Measurements from ENCODE around the gene KCNK17.

KCNK17 gene

DNA sequence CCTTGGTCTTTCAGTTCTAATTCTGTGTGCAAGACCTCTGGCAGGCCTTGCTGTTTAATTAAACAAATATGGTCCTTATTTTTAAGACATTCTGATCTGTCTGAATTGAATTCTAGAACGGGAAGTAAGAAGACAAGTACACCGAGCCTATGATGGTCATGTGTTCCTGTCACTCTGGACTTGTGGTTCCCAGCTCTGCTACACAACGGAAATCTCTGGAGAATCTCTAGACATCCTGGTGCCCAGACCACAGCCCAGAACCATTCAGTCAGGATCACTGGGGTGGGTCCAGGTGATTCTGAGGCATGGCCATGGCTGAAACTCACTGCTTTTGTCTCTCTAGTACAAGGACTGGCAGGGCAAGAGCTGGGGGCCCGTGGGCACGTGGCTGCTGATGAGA, 24.2 kb upstream of the KCNK17 start:
- in situ Hi-C loops (cut with HindIII; ENCODE audit: low sequenced_read_pairs) = no loop called here
- DNase-seq (ENCODE audit: low read depth) = no peak
- H3K4me3 ChIP-seq (ENCODE audit: low read depth, low read length) = no peak overlapping the region
- TF ChIP-seq CTCF (IDR thresholded peaks at IDR 0.05; ENCODE audit: low read depth, low read length, missing control alignments) = no peak

DNA sequence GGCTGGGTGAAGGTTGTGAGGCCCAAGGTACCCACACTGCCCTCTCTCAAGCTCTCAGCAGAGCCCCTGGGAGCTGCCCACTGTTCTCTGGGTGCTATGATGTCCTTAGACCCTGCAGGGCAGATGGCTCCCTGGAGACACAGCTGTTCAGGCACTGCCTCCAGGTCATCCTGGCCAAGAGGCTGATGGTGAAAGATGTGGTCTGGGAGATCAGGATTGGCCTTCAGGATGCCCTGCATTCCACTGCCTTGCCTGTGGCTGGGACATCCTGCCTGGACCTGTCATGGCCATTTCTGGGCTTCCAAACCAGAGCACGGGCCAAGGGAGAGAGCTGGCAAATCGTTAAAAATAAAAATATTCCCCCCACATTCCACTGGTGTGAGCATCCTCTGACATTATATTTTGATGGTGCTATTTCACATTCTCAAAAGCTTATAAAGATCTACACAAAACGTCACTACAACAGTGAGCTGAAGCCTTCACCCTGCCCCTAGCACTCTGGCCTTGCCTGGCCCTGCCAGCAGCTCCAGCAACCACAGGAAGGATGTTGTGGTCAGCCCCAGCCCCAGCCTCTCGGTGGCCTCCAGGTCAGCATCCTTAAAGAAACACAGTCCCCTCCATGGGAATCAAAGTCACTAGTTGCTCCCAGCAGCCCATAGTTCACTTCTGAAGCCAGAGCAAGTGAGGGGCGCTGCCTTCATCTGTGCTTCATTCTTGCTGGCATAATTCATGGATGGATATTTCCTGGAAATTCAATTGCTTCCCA, 21.7 kb upstream of the KCNK17 start:
- H3K4me3 ChIP-seq (ENCODE audit: low read depth, low read length) = no peak overlapping the region
- no peak for TF ChIP-seq CTCF (IDR thresholded peaks at IDR 0.05; ENCODE audit: low read depth, low read length, missing control alignments)
- in situ Hi-C loops (cut with HindIII; ENCODE audit: low sequenced_read_pairs) = no loop called here
- no peak for DNase-seq (ENCODE audit: low read depth)

DNA sequence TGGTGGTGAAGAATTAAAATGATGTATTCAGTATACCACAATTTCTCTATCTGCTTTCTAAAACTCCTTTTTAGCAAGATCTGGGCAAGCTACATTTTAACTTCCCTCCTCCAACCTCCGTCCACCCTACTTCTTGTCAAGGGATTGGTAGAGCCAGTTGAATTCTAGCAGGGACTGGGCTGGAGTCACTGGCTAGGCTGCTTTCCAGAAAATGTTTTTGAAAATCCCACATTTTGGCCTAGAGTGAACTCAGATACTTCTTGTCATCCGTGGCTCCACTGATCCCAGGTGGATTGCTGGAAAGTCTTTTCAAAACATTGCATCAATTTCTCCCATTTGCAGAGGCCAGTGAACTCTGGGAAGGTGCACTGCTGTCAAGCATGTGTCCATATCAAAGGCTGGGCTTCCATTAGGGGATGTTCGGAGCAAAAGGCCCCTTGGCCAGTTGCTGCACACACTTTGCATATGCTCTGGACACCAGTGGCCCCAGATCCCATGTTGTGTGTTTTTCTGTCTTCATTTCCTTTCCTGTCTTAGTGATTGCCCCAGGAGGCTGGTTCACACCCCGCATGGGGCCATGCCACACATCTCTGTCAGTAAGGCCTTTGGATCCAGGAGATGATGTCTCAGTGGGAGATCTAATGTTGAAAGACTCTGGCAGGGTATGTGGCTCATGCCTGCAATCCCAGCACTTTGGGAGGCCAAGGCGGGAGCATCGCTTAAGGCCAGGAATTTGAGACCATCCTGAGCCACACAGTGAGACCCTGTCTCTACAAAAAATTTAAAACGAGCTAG, 19.6 kb upstream of the KCNK17 start:
- H3K4me3 ChIP-seq (ENCODE audit: low read depth, low read length) = no peak overlapping the region
- DNase-seq (ENCODE audit: low read depth) = no peak
- no peak for TF ChIP-seq CTCF (IDR thresholded peaks at IDR 0.05; ENCODE audit: low read depth, low read length, missing control alignments)
- in situ Hi-C loops (cut with HindIII; ENCODE audit: low sequenced_read_pairs) = no loop called here

GRCh38 chr6:39330476-39330875, 16.3 kb upstream of the KCNK17 start:
- H3K4me3 ChIP-seq (ENCODE audit: low read depth, low read length) = no peak overlapping the region
- no peak for DNase-seq (ENCODE audit: low read depth)
- in situ Hi-C loops (cut with HindIII; ENCODE audit: low sequenced_read_pairs) = no loop called here
- no peak for TF ChIP-seq CTCF (IDR thresholded peaks at IDR 0.05; ENCODE audit: low read depth, low read length, missing control alignments)

DNA sequence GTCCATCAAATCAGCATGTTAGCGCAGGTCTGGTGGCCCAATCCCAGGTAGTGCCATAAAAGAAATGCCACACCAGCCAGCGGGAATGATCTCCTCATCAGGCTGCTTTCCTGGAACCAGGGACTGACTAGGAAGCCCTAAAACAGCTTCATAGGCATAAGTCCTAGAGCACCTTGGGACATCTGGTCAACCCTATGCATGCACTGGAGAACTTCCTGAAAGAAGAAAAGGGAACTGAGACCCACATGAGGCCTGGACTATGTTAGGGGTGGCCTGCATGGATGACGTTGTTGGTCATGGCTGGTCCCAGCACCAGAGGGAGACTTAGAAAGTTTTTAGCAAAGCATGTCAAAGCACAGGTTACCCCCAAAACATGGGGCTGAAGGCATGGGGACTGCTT, 15.8 kb upstream of the KCNK17 start:
- TF ChIP-seq CTCF (IDR thresholded peaks at IDR 0.05; ENCODE audit: low read depth, low read length, missing control alignments) = no peak
- no peak overlapping the region for H3K4me3 ChIP-seq (ENCODE audit: low read depth, low read length)
- in situ Hi-C loops (cut with HindIII; ENCODE audit: low sequenced_read_pairs) = no loop called here
- DNase-seq (ENCODE audit: low read depth) = no peak

GRCh38 chr6:39328066-39328465, 13.8 kb upstream of the KCNK17 start:
- in situ Hi-C loops (cut with HindIII; ENCODE audit: low sequenced_read_pairs) = no loop called here
- DNase-seq (ENCODE audit: low read depth) = no peak
- no peak for TF ChIP-seq CTCF (IDR thresholded peaks at IDR 0.05; ENCODE audit: low read depth, low read length, missing control alignments)
- no peak overlapping the region for H3K4me3 ChIP-seq (ENCODE audit: low read depth, low read length)

All from astrocyte of the cerebellum (primary cell).